ENCODE data around the gene TBC1D22A. TPM values are rescaled to one million over a fixed set of nuclear protein-coding genes. Genes with fewer than 3 reads are reported as not detected.

TBC1D22A gene
- total and polyA plus RNA-seq, 4 experiments from 2014 or later: 20.6 to 49.2 (median 36.7) TPM

DNA sequence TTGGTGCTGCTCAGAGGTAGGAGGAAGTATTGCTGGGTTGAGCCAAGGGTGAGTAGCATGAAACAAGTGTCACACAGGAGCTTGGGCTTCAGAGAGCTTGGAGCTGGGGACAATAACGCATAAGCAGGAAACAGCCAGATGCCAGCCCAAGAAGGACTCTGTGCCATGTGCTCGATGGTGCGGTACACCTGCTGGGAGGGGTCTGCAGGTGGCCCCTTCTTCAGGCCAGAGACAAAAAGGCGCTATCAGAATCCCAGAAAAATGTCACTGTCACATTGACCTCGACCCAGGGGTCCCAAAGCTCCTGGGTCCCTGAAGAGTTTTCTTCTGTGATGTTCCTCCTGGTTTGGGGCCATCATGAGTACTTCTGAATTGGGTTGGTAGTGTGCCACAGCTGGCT lies 244.4 kb downstream of the TBC1D22A start:
- CTCF ChIA-PET (ENCODE audit: partially characterized antibody): no interaction called here
- H3K9me3 ChIP-seq (ENCODE audit: control insufficient read depth in 1 of 2, low read length in 2 of 2): no peaks in the 10 kb centered on the region
- no peak for DNase-seq
- H3K27me3 ChIP-seq (ENCODE audit: insufficient read depth, low read length): no peaks in the 10 kb centered on the region
- Mint-ChIP-seq H3K4me3 (no peak overlapping the region), H3K9me3 (no peaks in the 10 kb centered on the region), H3K4me1 (peaks cover 0 to 6% (median 0%) of the 10 kb centered on the region in 4 donors), H3K27ac (no peak overlapping the region), H3K27me3 (no peaks in the 10 kb centered on the region), H3K36me3 (peaks cover 3 to 16% of the 10 kb centered on the region in 2 donors)
- no peak overlapping the region for H3K4me3 ChIP-seq (ENCODE audit: low read length in 2 of 2)
- intact Hi-C loops (cut with micrococcal nuclease): no loop called here
- POLR2A ChIA-PET (ENCODE audit: partially characterized antibody): no interaction called here
- no peaks in the 10 kb centered on the region for H3K4me1 ChIP-seq (ENCODE audit: insufficient read depth, low read length)
- no peak overlapping the region for H3K27ac ChIP-seq (ENCODE audit: low read depth, low read length)
- H3K36me3 ChIP-seq (ENCODE audit: insufficient read depth, low read length): no peaks in the 10 kb centered on the region

DNA sequence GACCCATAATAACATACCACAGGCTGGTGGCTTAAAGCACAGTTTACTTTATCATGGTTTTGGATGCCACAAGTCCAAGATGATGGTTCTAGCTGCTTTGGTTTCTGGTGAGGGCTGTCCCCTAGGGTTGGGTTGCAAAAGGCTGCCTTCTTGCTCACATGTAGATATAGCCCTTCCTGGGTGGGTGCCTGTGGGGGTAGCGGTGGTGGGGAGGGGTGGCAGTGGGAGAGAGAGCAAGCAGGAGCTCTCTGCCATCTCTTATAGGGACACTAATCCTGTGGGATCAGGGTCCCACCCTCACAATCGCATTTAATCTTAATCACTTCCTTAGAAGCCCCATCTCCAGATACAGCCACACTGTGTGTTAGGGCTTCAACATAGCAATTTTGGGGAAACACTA lies 245.0 kb downstream of the TBC1D22A start:
- H3K9me3 Mint-ChIP-seq: no peaks in the 10 kb centered on the region
- no peak overlapping the region for H3K4me3 Mint-ChIP-seq
- no peaks in the 10 kb centered on the region for H3K36me3 ChIP-seq (ENCODE audit: insufficient read depth, low read length)
- ChIA-PET POLR2A (ENCODE audit: partially characterized antibody) (no interaction called here), CTCF (ENCODE audit: partially characterized antibody) (no interaction called here)
- H3K27me3 ChIP-seq (ENCODE audit: insufficient read depth, low read length): no peaks in the 10 kb centered on the region
- DNase-seq: no peak
- no peaks in the 10 kb centered on the region for H3K4me1 ChIP-seq (ENCODE audit: insufficient read depth, low read length)
- intact Hi-C loops (cut with micrococcal nuclease): no loop called here
- no peaks in the 10 kb centered on the region for H3K27me3 Mint-ChIP-seq
- peaks cover 5 to 17% of the 10 kb centered on the region in 2 donors for H3K36me3 Mint-ChIP-seq
- H3K4me3 ChIP-seq (ENCODE audit: low read length in 2 of 2): no peak overlapping the region
- H3K27ac Mint-ChIP-seq: no peak overlapping the region
- H3K4me1 Mint-ChIP-seq: peaks cover 0 to 10% (median 1%) of the 10 kb centered on the region in 4 donors
- H3K27ac ChIP-seq (ENCODE audit: low read depth, low read length): no peak overlapping the region
- no peaks in the 10 kb centered on the region for H3K9me3 ChIP-seq (ENCODE audit: control insufficient read depth in 1 of 2, low read length in 2 of 2)

DNA sequence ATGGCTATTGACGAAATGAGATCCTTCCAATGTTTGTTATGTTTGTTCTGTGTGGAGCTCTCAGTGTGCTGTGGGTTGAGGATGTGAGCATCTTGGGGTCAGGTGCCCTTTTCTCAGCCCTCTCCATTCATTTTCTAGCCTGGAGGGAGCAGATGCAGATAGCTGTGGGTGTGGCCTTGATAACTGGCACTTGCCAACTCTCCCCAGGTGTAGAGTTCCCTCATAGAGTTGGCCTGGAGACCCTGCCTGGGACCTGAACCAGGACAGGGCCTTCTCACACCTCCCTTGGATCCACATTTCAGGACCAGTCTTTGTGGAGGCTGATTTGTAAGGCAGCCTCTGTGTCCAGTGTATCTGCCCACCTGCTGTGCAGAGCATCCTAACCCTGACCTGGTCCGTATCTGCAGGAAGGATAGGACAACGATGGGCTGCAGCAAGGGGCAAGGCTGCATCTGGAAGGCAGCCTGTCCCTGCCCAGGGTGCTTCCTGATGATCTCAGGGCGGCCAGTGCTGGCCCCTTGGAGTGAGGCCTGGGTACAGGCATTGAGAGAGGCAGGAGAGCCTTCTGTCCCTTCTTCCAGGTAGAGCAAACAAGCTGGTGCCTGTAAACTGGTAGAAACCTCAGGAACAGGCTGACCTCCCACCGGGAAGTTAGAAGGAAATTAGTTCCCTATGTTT lies 245.9 kb downstream of the TBC1D22A start:
- H3K27ac Mint-ChIP-seq: no peak overlapping the region
- H3K4me3 Mint-ChIP-seq: no peak overlapping the region
- Histone ChIP-seq H3K4me1 (ENCODE audit: insufficient read depth, low read length) (no peaks in the 10 kb centered on the region), H3K9me3 (ENCODE audit: control insufficient read depth in 1 of 2, low read length in 2 of 2) (no peaks in the 10 kb centered on the region), H3K27me3 (ENCODE audit: insufficient read depth, low read length) (no peaks in the 10 kb centered on the region), H3K36me3 (ENCODE audit: insufficient read depth, low read length) (no peaks in the 10 kb centered on the region), H3K4me3 (ENCODE audit: low read length in 2 of 2) (no peak overlapping the region), H3K27ac (ENCODE audit: low read depth, low read length) (no peak overlapping the region)
- no peak for DNase-seq
- H3K4me1 Mint-ChIP-seq: peaks cover 0 to 10% (median 4%) of the 10 kb centered on the region in 4 donors
- peaks cover 7 to 19% of the 10 kb centered on the region in 2 donors for H3K36me3 Mint-ChIP-seq
- intact Hi-C loops (cut with micrococcal nuclease): no loop called here
- no peaks in the 10 kb centered on the region for H3K9me3 Mint-ChIP-seq
- POLR2A ChIA-PET (ENCODE audit: partially characterized antibody): no interaction called here
- H3K27me3 Mint-ChIP-seq: no peaks in the 10 kb centered on the region
- CTCF ChIA-PET (ENCODE audit: partially characterized antibody): no interaction called here

DNA sequence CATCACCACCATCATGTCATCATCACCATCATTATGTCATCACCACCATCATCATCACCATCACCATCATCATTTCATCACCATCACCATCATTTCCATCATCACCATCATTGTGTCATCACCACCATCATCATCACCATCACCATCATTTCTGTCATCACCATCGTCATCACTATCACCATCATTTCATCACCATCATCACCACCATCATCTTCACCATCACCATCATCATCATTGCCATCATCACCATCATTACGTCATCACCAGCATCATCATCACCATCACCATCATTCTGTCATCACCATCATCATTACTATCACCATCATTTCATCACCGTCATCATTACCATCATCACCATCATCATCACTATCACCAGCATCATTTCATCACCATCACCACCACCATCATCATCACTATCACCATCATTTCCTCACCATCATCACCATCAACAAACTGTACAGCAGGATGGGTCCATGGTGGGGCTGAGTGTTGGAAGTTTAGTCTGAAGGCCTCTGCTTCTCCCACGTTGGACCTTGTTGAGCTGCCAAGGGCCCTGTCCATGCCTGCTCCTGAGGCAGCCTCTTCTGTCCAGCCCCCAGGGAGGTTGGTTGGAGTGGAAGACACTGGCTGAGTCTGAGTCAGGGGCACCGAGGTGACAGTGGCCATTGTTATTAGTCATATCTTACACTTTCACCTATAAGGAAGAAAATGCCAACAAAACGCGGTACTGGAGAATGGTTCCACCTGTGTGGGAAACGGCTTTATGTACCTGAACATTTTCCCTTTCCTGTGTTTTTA lies 247.1 kb downstream of the TBC1D22A start:
- no peaks in the 10 kb centered on the region for H3K4me1 ChIP-seq (ENCODE audit: insufficient read depth, low read length)
- no peak for DNase-seq
- Mint-ChIP-seq H3K4me3 (no peak overlapping the region), H3K27ac (no peak overlapping the region), H3K27me3 (no peaks in the 10 kb centered on the region), H3K4me1 (peaks cover 0 to 11% (median 4%) of the 10 kb centered on the region in 4 donors), H3K9me3 (no peaks in the 10 kb centered on the region), H3K36me3 (peaks cover 7 to 19% of the 10 kb centered on the region in 2 donors)
- no peaks in the 10 kb centered on the region for H3K36me3 ChIP-seq (ENCODE audit: insufficient read depth, low read length)
- intact Hi-C loops (cut with micrococcal nuclease): no loop called here
- no peak overlapping the region for H3K27ac ChIP-seq (ENCODE audit: low read depth, low read length)
- H3K27me3 ChIP-seq (ENCODE audit: insufficient read depth, low read length): no peaks in the 10 kb centered on the region
- POLR2A ChIA-PET (ENCODE audit: partially characterized antibody): no interaction called here
- CTCF ChIA-PET (ENCODE audit: partially characterized antibody): no interaction called here
- no peaks in the 10 kb centered on the region for H3K9me3 ChIP-seq (ENCODE audit: control insufficient read depth in 1 of 2, low read length in 2 of 2)
- no peak overlapping the region for H3K4me3 ChIP-seq (ENCODE audit: low read length in 2 of 2)

DNA sequence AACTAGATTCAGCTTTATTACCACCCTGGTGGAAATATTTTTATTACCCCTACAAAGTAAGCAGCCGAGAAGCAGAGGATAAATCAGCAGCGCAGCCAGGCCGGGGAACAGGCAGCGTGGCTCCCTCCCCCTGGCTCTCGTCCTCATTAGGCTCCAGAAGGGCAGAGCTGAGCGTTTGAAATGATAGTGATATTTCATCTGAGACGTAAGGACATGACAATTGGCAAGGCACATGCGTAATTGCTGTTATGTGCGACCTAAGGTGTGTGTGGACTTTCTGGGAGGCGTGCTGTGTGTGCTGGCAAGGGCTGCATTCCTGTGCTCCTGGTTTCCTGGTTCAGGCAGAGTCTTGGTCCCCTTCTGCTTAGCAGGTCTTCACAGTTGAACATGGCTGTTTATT lies 247.8 kb downstream of the TBC1D22A start:
- POLR2A ChIA-PET (ENCODE audit: partially characterized antibody): no interaction called here

DNA sequence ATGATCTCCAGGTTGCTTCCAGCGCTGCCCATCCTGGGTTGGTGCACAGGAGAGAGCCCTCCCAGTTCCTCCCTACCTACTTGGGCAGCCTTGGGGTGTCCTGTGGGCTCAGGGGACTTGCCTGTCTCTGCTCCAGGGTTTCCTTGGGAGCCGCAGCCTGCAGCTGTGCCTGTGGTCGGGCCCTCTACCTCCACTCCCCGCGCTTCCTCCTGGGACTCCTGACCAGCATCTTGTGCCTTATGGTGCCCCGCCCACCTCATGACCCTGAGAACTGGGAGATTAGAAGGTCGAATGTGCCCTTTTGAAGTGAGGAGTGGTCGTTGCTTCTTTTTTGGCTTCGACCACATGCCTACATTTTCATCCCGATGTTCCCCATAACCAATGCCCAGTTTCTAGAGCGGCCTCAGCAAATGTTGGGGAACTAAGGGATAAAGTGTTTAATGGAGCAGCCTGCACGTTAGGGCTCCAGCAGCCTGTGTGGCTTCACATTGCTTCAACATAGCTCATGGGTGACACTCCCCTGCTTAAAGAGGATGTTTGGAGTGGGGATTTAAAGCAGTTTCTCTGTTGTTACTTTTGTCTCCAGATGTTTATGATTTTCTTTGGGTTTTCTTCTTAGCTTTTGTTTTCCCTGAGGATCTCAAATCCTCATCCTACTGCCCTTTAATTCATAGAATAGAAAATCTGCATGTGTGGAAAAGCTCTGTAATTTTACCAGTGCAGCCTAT lies 248.8 kb downstream of the TBC1D22A start:
- peaks cover 0 to 11% (median 4%) of the 10 kb centered on the region in 4 donors for H3K4me1 Mint-ChIP-seq
- H3K9me3 Mint-ChIP-seq: peaks cover 0 to 2% (median 0%) of the 10 kb centered on the region in 8 donors
- Histone ChIP-seq H3K36me3 (ENCODE audit: insufficient read depth, low read length) (no peaks in the 10 kb centered on the region), H3K9me3 (ENCODE audit: control insufficient read depth in 1 of 2, low read length in 2 of 2) (no peaks in the 10 kb centered on the region), H3K27me3 (ENCODE audit: insufficient read depth, low read length) (no peaks in the 10 kb centered on the region), H3K27ac (ENCODE audit: low read depth, low read length) (no peak overlapping the region), H3K4me3 (ENCODE audit: low read length in 2 of 2) (no peak overlapping the region), H3K4me1 (ENCODE audit: insufficient read depth, low read length) (no peaks in the 10 kb centered on the region)
- peaks cover 9 to 21% of the 10 kb centered on the region in 2 donors for H3K36me3 Mint-ChIP-seq
- intact Hi-C loops (cut with micrococcal nuclease): no loop called here
- H3K27me3 Mint-ChIP-seq: no peaks in the 10 kb centered on the region
- DNase-seq: no peak
- ChIA-PET POLR2A (ENCODE audit: partially characterized antibody) (no interaction called here), CTCF (ENCODE audit: partially characterized antibody) (no interaction called here)
- H3K27ac Mint-ChIP-seq: peak overlapping the region in 1 of 7 donors; percentile 52
- H3K4me3 Mint-ChIP-seq: no peak overlapping the region

More for the DNA sequence above, 247.8 kb downstream of the TBC1D22A start:
- Mint-ChIP-seq H3K27ac (no peak overlapping the region), H3K36me3 (peaks cover 7 to 19% of the 10 kb centered on the region in 2 donors), H3K4me1 (peaks cover 0 to 11% (median 4%) of the 10 kb centered on the region in 4 donors), H3K27me3 (no peaks in the 10 kb centered on the region), H3K9me3 (no peaks in the 10 kb centered on the region), H3K4me3 (no peak overlapping the region)
- H3K36me3 ChIP-seq (ENCODE audit: insufficient read depth, low read length): no peaks in the 10 kb centered on the region
- no peak overlapping the region for H3K4me3 ChIP-seq (ENCODE audit: low read length in 2 of 2)
- DNase-seq: no peak
- H3K27me3 ChIP-seq (ENCODE audit: insufficient read depth, low read length): no peaks in the 10 kb centered on the region
- no peaks in the 10 kb centered on the region for H3K4me1 ChIP-seq (ENCODE audit: insufficient read depth, low read length)
- no peaks in the 10 kb centered on the region for H3K9me3 ChIP-seq (ENCODE audit: control insufficient read depth in 1 of 2, low read length in 2 of 2)
- CTCF ChIA-PET (ENCODE audit: partially characterized antibody): no interaction called here
- H3K27ac ChIP-seq (ENCODE audit: low read depth, low read length): no peak overlapping the region
- intact Hi-C loops (cut with micrococcal nuclease): no loop called here

DNA sequence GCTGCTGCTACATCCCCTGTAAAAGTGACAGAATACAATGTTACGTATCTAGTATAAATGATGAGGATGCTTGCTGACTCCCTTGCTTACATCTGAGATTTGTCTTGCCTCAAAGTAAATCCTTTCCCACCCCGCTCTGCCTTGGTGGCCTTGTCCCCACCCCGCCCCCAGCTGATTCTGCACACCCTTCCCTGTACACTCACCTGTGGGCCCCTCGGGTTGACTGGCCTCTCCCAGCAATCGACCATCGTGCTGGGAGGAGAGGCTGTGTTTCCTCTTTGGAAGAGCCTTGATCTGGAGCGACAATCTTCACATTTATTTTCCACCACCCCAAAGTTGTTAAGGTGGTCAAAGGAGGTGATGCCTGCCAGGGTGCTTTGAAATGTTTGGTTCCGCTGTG lies 249.4 kb downstream of the TBC1D22A start:
- Histone ChIP-seq H3K36me3 (ENCODE audit: insufficient read depth, low read length) (no peaks in the 10 kb centered on the region), H3K27me3 (ENCODE audit: insufficient read depth, low read length) (no peaks in the 10 kb centered on the region), H3K4me1 (ENCODE audit: insufficient read depth, low read length) (no peaks in the 10 kb centered on the region), H3K9me3 (ENCODE audit: control insufficient read depth in 1 of 2, low read length in 2 of 2) (no peaks in the 10 kb centered on the region), H3K4me3 (ENCODE audit: low read length in 2 of 2) (no peak overlapping the region), H3K27ac (ENCODE audit: low read depth, low read length) (no peak overlapping the region)
- peaks cover 9 to 20% of the 10 kb centered on the region in 2 donors for H3K36me3 Mint-ChIP-seq
- peaks cover 0 to 12% (median 4%) of the 10 kb centered on the region in 4 donors for H3K4me1 Mint-ChIP-seq
- no peak overlapping the region for H3K4me3 Mint-ChIP-seq
- no peaks in the 10 kb centered on the region for H3K27me3 Mint-ChIP-seq
- POLR2A ChIA-PET (ENCODE audit: partially characterized antibody): no interaction called here
- no peak for DNase-seq
- H3K27ac Mint-ChIP-seq: no peak overlapping the region
- intact Hi-C loops (cut with micrococcal nuclease): no loop called here
- H3K9me3 Mint-ChIP-seq: peaks cover 0 to 2% (median 0%) of the 10 kb centered on the region in 8 donors
- CTCF ChIA-PET (ENCODE audit: partially characterized antibody): no interaction called here

All from CD4-positive, alpha-beta memory T cell (primary cell).